22Rv1 (cell line): ENCODE data around the gene GPR160.
A peak's percentile ranks its signal among the peaks of the same experiment; 100 is the strongest.

Source experiments
- H3K27ac ChIP-seq: fragments of 450-650 bp; 2 replicates; pipeline ENCODE4 v1.5.1; 2017
- CTCF ChIP-seq: fragments of 450-650 bp; IDR thresholded peaks from 2 replicates; pipeline ENCODE4 v1.5.1; 2017; ENCODE audit warnings: mild to moderate bottlenecking
- ZFX ChIP-seq: fragments of 450-650 bp; IDR thresholded peaks from 2 replicates; pipeline ENCODE4 v1.6.1; 2017; ENCODE audit warnings: antibody characterized with exemption, borderline replicate concordance

Gene GPR160

GRCh38 chr3:170056710-170057454, 19.1 kb downstream of the GPR160 start:
- TF ChIP-seq ZFX (no peak), CTCF (no peak)
- no peak overlapping the region for H3K27ac ChIP-seq

GRCh38 chr3:170057550-170057949, 19.8 kb downstream of the GPR160 start:
- TF ChIP-seq CTCF: no peak
- no peak for TF ChIP-seq ZFX
- H3K27ac ChIP-seq: no peak overlapping the region

- no peak for TF ChIP-seq ZFX
- no peak for TF ChIP-seq CTCF
Observed at GRCh38 chr3:170058127-170058526, 20.3 kb downstream of the GPR160 start.

GRCh38 chr3:170059447-170059846, 21.7 kb downstream of the GPR160 start:
- TF ChIP-seq ZFX: no peak
- H3K27ac ChIP-seq: no peak overlapping the region

More at GRCh38 chr3:170058127-170058526, 20.3 kb downstream of the GPR160 start:
- no peak overlapping the region for H3K27ac ChIP-seq

GRCh38 chr3:170062068-170062467, 24.3 kb downstream of the GPR160 start:
- no peak overlapping the region for H3K27ac ChIP-seq
- TF ChIP-seq ZFX (no peak), CTCF (no peak)

GRCh38 chr3:170062769-170063168, 25.0 kb downstream of the GPR160 start:
- peak; percentile 36 for TF ChIP-seq CTCF
- no peak for TF ChIP-seq ZFX
- no peak overlapping the region for H3K27ac ChIP-seq

GRCh38 chr3:170063691-170064090, 25.9 kb downstream of the GPR160 start:
- no peak overlapping the region for H3K27ac ChIP-seq
- no peak for TF ChIP-seq CTCF
- no peak for TF ChIP-seq ZFX

- H3K27ac ChIP-seq: no peak overlapping the region
- no peak for TF ChIP-seq ZFX
- no peak for TF ChIP-seq CTCF
Observed at GRCh38 chr3:170064108-170064507, 26.3 kb downstream of the GPR160 start.
